HG02981 (cell line): ENCODE data around the gene CFAP54.
"Not testable (repeated sequence)": the region's sequence is repeated elsewhere in the genome, so short reads cannot be mapped to it uniquely, and the experiment has no call there.

Source experiments
- ATAC-seq: cut with Tn5 transposase; IDR thresholded peaks from one replicate; pipeline ENCODE4 v1.9.1; 2021; ENCODE audit warnings: mild to moderate bottlenecking, moderate library complexity; ENCODE audit not compliant: unreplicated experiment

The CFAP54 gene, protein sequence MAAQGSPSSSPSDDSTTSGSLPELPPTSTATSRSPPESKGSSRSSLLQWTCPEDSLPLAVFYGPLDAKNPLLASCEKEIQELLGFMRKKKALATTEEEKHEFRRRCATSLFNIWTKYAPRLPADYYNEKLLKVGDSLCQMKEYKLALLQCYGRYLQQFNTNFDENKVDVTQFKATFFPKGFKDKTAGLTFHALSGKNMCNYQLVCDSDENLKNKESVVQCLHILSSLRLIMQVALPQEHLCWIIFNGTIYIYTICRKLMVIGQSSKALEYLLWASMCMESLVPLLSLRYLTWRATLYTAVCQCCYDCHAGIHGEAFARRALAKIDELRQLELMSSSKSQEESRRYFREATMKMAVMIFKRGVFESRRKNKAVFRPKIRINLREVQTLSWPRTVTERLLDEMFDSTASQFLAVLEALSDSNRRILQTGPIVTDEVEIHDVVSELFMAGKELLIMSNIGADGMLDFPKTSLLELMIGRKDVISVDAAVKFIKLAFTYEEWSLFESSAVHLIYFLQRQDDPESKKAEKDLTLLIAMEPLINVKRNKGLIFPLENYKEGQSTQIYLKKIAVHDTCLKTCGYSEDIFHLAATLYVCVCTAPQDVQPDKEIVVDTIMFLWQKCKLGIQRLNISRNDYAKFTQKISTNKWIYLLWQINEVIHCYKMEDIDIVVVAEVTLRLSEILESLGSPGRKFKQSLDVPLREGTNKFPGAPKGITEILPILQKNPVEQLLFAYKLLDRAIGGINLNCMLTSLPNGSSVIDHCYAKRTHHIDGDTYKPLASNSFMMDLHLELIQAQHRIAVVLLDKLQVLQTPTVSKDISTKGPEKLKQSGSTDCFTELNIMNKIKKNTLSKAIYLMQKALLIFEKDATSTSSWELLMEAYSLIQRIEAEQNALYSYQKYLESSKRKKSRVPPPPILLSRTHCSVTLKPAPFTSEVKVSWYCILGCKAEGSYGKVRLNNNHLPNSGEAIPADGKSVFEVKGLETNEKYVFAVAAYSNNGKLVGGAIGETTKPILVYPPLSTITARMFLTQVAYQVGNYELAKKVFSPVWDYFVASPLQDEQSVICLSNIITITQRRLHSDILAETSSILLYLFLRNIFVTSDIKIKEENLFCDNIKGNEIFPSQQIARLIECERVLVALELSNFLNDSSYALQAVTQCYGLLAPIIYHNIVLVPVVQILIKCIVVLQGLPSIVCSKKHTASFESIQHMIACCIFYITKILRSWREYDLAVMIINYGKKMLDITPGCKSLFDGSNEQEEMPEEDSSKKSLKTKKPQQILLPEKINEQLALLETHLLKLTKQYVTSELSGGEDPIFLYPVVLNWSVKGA (N-terminal part only)

GRCh38 chr12:96489392-96490056, at the start of gene CFAP54:
Gene CFAP54, plus strand, starts transcription at chr12:96489577. Its CDS starts 33 bp downstream, at chr12:96489610.
- peak; percentile 94 for ATAC-seq

DNA sequence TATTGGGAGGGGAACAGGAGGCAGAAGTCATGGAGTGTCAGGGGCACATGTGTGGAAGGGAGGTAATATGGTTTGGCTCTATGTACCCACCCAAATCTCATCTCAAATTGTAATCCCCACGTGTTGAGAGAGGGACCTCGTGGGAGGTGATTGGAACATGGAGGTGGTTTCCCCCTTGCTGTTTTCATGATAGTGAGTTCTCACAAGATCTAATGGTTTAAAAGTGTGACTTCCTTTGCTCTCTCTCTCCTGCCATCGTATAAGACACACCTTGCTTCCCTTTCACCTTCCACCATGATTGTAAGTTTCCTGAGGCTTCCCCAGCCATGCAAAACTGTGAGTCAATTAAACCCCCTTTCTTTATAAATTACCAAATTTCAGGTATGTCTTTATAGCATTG, 47.6 kb upstream of the CFAP54 start:
- ATAC-seq, result no peak

DNA sequence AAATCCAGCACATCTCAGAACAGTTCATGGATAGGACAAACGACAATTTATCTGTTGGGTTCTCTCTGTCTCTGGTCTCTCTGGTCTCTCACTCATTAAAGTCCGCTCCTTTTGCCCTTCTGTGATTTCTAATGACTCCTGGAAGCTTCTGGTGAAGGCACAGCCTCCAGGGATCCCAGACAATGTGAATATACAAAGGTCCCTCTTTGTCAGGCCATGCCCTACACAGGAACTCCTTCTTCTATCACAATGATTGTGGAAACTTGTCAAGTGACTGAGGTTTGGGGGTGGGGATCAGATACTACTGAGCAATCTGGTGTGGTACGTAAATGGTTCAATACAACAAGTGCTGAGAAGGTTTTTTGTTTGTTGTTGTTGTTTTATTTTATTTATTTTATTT, 46.5 kb upstream of the CFAP54 start:
- ATAC-seq, result no peak

GRCh38 chr12:96444399-96444798, 45.0 kb upstream of the CFAP54 start:
- no peak for ATAC-seq

GRCh38 chr12:96445691-96446583, 43.4 kb upstream of the CFAP54 start:
- ATAC-seq, result peak; percentile 99

- no peak for ATAC-seq
These were observed 42.1 kb upstream of the CFAP54 start for GRCh38 chr12:96447256-96447655.

DNA sequence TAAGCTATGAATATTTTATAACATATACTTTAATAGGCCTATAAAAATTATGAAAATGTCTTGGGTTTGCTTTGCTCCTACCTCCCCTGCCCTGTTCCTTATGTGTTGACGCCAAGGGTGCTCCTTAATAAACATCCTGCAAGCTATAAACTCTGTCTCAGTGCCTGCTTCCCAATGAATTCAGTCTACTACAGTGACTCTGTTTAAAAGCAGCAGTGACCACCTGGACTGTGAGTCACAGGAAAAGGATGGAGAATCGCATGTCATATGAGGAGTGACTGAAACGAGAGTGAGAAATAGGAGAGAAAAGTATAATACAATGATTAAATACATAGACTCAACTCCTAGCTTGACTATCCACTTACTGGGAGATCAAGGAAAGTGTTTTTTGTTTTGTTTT, 41.1 kb upstream of the CFAP54 start:
- ATAC-seq, result no peak

DNA sequence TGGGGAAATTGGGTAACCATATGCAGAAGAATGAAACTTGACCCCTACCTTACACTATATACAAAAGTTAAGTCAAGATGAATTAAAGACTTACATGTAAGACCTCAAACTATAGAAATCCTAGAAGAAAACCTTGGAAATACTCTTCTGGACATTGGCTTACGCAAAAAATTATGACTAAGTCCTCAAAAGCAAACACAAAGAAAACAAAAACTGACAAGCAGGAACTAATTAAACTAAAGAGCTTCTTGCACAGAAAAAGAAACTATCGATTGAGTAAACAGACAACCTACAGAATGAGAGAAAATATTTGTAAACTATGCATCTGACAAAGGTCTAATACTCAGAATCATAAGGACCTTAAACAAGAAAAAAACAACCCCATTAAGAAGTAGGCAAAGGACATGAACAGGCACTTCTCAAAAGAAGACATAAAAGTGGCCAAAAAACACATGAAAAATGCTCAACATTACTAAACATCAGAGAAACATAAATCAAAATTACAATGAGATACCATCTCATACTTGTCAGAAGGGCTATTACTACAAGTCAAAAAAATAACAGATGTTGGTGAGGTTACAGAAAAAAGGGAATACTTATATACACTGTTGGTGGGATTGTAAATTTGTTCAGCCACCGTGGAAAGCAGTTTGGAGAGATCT, 37.0 kb upstream of the CFAP54 start:
- ATAC-seq, result no peak

GRCh38 chr12:96454396-96454795, 35.0 kb upstream of the CFAP54 start:
- no peak for ATAC-seq

DNA sequence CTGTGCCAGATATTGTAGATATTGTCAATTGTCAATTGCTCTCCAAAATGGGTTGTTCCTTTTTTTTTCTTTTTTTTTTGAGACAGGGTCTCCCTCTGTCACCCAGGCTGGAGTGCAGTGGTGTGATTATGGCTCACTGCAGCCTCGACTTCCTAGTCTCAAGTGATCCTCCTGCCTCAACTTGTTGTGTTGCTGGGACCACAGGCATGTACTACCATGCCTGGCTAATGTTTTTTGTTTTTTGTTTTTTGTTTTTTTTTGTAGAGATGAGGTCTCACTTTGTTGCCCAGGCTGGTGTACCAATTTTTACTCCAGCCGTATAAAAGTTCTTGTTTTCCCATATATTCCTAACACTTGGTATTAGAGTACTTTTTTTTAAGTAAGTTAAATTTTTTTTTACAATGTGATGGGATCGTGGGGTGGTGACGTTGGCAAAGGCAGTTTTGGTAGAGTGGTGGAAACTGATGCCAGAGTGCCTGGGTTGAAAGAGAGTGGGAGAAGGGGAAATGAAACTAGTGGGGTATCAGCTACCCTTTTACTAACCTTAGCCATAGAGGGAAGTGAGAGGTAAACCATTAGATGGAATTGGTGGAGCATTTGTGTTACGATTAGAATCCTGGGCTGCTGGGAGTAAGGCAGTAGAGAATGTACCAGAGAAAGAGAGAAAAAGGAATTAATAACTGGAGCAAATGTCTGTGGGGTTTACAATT, 33.0 kb upstream of the CFAP54 start:
- peak; percentile 88 for ATAC-seq

- ATAC-seq, result no peak
These were observed 32.0 kb upstream of the CFAP54 start for GRCh38 chr12:96457191-96457930.

GRCh38 chr12:96459281-96459680, 30.1 kb upstream of the CFAP54 start:
- not testable (repeated sequence) for ATAC-seq

DNA sequence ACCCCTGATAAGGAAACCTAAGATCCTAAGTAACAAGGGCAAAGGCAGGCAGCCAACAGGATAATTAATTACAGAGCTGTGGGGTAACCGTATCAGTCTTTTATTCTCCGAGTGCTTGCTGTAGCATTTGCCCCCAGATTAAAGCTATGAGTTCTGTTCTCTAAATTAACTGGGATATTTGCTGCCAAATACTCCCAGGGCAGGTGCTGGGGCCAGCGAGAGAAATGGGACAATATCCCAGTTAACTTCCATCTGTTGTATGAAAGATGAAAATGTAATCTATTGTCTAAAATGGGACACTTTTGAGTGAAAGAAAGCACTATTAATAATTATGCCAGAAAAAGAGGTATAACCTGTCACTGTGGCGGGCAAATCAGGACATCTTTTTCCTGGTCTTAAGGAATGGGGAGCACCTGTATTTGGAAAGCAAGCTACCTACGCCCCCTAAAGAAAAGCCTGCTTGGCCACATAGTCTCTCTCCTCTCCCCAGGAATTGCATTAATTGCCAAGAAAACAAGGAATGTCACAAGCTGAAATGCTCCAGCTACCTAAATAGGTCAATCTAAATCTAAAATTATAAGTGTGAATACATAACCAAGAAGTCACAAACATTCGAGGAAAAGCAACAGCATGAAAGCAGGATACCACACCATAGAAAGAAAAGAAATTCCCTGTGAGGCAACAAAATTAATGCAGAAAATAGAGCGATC, 26.7 kb upstream of the CFAP54 start:
- no peak for ATAC-seq

DNA sequence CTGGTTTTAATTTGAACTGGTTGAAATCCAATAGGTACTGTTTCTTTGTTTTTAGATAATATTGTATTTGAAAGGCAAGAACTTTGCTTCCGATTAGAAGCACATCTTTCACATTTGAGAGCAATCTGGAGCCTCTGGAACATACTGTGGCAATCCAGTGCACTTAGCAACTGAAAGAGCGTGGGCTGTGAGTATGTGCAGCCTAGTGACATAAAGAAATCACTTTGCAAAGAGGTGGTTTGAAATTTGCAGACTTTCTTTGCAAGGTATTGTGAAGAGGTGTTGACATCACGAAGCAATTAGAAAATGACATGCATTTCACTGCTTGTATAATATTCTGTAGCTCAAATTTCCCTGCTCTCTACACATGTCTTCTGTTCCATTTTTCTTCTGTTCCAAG, 23.5 kb upstream of the CFAP54 start:
- ATAC-seq, result no peak

DNA sequence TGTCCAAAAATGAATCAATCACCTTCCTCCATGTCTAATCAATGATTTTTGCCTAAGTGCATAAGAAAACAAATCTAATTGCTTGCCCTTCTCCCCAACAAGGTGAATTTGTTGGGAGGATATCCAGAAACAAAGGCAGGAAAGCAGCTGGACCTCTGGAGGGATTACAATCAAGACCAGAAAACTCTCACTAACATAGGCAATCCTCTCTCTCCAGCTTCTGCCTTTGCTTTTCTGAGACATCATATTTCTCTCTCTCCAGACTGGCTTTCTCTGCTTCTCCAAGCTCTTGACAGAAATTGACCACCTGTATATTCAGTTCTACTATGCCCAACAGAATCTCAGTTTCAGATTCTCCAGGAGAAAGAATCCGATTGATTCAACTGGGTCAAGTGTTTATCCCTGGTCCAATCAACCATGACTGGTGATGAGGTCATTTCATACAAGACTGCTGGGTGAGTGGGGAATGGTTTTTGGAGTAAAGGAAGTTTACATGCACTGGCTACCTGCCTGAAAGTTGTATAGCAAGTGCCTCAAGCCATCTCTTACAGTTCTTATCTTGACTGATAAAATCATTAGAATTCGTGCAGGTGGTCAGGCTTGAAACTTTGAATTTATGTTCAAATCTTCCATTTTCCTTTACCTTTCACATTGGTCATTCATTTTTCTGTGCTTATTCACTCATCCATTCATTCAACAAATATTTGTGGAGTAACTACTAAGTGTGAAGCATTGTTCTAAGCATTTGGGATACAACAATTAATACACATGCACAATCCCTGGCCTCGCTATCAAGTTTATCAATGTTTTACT, 22.2 kb upstream of the CFAP54 start:
- no peak for ATAC-seq

- ATAC-seq, result no peak
These were observed 17.9 kb upstream of the CFAP54 start for GRCh38 chr12:96471368-96472050.
